ENCODE results near the gene L1TD1. TPM values are rescaled to one million over a fixed set of nuclear protein-coding genes. Genes with fewer than 3 reads are reported as not detected.

Gene L1TD1
- total and polyA plus RNA-seq, 2 of the 13 experiments (the other 11 are each of a cell fraction or from before 2014, with no cell fraction given) = not detected

DNA sequence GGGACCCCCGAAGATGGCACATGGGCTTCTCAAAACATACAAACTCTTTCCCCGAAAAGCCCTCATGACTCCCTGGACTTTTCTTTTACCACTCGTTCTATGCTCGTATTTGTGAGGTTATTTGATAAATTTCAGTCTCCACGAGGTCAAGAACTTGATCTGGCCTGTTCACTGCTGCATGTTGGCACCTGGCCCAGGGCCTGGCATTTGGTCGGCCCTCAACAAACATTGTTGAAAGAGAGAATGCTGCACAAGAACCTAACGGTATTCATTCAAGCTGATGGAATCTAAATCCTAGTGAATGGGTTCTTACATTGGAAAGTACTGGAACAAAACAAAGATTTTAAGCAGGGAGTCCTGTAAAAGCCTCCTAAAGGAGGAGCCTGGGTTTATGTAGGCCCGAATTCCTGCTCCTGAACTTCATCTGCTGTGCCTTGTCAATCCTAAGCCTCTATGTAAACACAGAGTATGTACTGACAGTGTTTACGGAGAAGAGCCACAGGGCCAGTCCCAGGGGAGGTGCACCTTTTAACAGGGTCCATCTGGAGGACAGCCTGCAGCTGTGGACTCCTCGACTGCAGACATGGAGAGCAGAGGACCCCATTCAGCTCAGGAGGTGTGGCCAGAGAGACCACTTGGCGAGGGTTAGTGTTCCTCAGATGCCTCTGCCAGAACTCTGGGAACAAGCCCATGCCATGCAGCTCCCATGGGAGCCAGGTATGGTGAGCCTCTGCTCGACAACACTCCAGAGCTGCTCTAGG lies 46.9 kb downstream of the L1TD1 start (continued):
- TF ChIP-seq, protein P1, sequence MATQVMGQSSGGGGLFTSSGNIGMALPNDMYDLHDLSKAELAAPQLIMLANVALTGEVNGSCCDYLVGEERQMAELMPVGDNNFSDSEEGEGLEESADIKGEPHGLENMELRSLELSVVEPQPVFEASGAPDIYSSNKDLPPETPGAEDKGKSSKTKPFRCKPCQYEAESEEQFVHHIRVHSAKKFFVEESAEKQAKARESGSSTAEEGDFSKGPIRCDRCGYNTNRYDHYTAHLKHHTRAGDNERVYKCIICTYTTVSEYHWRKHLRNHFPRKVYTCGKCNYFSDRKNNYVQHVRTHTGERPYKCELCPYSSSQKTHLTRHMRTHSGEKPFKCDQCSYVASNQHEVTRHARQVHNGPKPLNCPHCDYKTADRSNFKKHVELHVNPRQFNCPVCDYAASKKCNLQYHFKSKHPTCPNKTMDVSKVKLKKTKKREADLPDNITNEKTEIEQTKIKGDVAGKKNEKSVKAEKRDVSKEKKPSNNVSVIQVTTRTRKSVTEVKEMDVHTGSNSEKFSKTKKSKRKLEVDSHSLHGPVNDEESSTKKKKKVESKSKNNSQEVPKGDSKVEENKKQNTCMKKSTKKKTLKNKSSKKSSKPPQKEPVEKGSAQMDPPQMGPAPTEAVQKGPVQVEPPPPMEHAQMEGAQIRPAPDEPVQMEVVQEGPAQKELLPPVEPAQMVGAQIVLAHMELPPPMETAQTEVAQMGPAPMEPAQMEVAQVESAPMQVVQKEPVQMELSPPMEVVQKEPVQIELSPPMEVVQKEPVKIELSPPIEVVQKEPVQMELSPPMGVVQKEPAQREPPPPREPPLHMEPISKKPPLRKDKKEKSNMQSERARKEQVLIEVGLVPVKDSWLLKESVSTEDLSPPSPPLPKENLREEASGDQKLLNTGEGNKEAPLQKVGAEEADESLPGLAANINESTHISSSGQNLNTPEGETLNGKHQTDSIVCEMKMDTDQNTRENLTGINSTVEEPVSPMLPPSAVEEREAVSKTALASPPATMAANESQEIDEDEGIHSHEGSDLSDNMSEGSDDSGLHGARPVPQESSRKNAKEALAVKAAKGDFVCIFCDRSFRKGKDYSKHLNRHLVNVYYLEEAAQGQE (IDR thresholded peaks at IDR 0.05; ENCODE audit: borderline replicate concordance in 1 of 2, low read depth in 1 of 2, low read length in 2 of 2) = no peak
- no peak for TF ChIP-seq KLF12 (CRISPR knock-in tag; IDR thresholded peaks at IDR 0.05; ENCODE audit: borderline replicate concordance)
- peak; percentile 68 for TF ChIP-seq NR2F6 (IDR thresholded peaks at IDR 0.05)
- TF ChIP-seq NR2F6 (CRISPR knock-in tag; IDR thresholded peaks at IDR 0.05) = peak; percentile 83
- peak; percentile 76 for TF ChIP-seq NFIC (IDR thresholded peaks at IDR 0.05; ENCODE audit: low read length)
- TF ChIP-seq NFYC (CRISPR knock-in tag; IDR thresholded peaks at IDR 0.05) = no peak
- TF ChIP-seq GLI4 (CRISPR knock-in tag; IDR thresholded peaks at IDR 0.05; ENCODE audit: borderline replicate concordance) = no peak
- TF ChIP-seq, protein P2, sequence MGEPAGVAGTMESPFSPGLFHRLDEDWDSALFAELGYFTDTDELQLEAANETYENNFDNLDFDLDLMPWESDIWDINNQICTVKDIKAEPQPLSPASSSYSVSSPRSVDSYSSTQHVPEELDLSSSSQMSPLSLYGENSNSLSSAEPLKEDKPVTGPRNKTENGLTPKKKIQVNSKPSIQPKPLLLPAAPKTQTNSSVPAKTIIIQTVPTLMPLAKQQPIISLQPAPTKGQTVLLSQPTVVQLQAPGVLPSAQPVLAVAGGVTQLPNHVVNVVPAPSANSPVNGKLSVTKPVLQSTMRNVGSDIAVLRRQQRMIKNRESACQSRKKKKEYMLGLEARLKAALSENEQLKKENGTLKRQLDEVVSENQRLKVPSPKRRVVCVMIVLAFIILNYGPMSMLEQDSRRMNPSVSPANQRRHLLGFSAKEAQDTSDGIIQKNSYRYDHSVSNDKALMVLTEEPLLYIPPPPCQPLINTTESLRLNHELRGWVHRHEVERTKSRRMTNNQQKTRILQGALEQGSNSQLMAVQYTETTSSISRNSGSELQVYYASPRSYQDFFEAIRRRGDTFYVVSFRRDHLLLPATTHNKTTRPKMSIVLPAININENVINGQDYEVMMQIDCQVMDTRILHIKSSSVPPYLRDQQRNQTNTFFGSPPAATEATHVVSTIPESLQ (CRISPR knock-in tag; conservative IDR thresholded peaks at IDR 0.05) = no peak
- TF ChIP-seq ZNF251 (CRISPR knock-in tag; IDR thresholded peaks at IDR 0.05) = no peak
- TF ChIP-seq NCOA1 (CRISPR knock-in tag; IDR thresholded peaks at IDR 0.05) = no peak
- TF ChIP-seq ISL2 (CRISPR knock-in tag; IDR thresholded peaks at IDR 0.05) = peak; percentile 88
- TF ChIP-seq, protein P3, sequence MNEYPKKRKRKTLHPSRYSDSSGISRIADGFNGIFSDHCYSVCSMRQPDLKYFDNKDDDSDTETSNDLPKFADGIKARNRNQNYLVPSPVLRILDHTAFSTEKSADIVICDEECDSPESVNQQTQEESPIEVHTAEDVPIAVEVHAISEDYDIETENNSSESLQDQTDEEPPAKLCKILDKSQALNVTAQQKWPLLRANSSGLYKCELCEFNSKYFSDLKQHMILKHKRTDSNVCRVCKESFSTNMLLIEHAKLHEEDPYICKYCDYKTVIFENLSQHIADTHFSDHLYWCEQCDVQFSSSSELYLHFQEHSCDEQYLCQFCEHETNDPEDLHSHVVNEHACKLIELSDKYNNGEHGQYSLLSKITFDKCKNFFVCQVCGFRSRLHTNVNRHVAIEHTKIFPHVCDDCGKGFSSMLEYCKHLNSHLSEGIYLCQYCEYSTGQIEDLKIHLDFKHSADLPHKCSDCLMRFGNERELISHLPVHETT (CRISPR knock-in tag; conservative IDR thresholded peaks at IDR 0.05) = no peak
- peak; percentile 61; the same call in 1 of the 2 replicates for TF ChIP-seq CREM (IDR thresholded peaks at IDR 0.05)
- no peak for TF ChIP-seq CREM (CRISPR knock-in tag; IDR thresholded peaks at IDR 0.05)
- no peak for TF ChIP-seq EZH2 (conservative IDR thresholded peaks at IDR 0.05; ENCODE audit: low read depth, low read length)
- TF ChIP-seq RBAK (CRISPR knock-in tag; IDR thresholded peaks at IDR 0.05) = 0 out of 2 replicates have a peak, but pooled peaks have one; percentile 47
- TF ChIP-seq PLRG1 (conservative IDR thresholded peaks at IDR 0.05) = no peak
- TF ChIP-seq, protein P4, sequence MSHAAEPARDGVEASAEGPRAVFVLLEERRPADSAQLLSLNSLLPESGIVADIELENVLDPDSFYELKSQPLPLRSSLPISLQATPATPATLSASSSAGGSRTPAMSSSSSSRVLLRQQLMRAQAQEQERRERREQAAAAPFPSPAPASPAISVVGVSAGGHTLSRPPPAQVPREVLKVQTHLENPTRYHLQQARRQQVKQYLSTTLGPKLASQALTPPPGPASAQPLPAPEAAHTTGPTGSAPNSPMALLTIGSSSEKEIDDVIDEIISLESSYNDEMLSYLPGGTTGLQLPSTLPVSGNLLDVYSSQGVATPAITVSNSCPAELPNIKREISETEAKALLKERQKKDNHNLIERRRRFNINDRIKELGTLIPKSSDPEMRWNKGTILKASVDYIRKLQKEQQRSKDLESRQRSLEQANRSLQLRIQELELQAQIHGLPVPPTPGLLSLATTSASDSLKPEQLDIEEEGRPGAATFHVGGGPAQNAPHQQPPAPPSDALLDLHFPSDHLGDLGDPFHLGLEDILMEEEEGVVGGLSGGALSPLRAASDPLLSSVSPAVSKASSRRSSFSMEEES (CRISPR knock-in tag; IDR thresholded peaks at IDR 0.05) = 0 out of 2 replicates have a peak, but pooled peaks have one; percentile 41
- TF ChIP-seq CREB1 (IDR thresholded peaks at IDR 0.05) = no peak
- peak; percentile 29; the same call in 1 of the 2 replicates for TF ChIP-seq CREB1 (CRISPR knock-in tag; IDR thresholded peaks at IDR 0.05)
- TF ChIP-seq ZNF784 (CRISPR knock-in tag; IDR thresholded peaks at IDR 0.05; ENCODE audit: borderline replicate concordance) = 0 out of 2 replicates have a peak, but pooled peaks have one; percentile 26
- no peak for TF ChIP-seq ZNF260 (CRISPR knock-in tag; IDR thresholded peaks at IDR 0.05; ENCODE audit: borderline replicate concordance, low read depth)
